CD4-positive, alpha-beta T cell treated with Interleukin-15 for 1 hour (primary cell): ENCODE data around the gene CXorf49B.
"Not testable (repeated sequence)": the region's sequence is repeated elsewhere in the genome, so short reads cannot be mapped to it uniquely, and the experiment has no call there.

Source experiments
- DNase-seq: peaks from one replicate; pipeline ENCODE4 v3.0.0-alpha.2; 2020

The CXorf49B gene

DNA sequence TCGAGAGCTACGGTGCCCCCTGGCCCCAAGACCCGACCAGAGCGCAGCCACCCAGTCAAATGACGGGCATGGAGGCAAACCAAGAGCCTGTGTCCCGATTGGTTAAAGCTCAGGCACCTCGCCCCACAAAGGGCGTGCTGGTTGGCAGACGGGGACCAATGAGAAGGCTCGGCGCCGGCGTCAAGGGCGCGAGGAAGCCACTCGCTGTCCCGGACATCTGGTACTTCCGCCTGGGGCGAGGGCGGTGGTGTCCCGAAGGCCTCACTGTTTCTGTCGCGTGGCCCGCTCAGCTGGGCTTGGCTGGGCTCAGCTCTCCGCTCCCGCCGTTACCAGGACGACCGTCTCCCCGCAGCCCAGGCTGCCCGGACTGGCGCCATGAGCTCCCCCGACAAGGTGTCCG is at the start of gene CXorf49B:
Gene CXorf49B (plus strand): TSS at position 301 of the 400 bp plus-strand sequence. CDS start 75 bp downstream, at position 376.
- not testable (repeated sequence) for DNase-seq

DNA sequence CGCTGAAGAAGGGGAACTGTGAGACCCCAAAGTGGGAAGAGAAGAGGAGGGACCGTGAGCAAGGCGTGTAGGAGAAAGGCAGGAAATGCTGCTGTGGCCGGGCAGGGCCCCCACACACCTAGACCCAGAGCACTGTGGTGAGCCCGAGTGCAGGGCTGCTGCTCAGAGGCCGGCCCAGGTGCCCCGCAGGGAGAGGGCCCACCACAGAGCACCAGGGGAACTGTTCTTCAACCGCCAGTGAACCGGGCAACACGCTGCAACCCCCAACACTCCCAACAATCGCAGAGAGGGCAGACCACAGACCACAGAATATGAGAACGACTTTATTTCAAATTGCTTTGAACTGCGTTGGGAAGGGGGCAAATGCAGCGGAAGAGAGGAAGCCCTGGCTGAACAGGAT is 49.1 kb upstream of the CXorf49B start:
- DNase-seq = not testable (repeated sequence)

DNA sequence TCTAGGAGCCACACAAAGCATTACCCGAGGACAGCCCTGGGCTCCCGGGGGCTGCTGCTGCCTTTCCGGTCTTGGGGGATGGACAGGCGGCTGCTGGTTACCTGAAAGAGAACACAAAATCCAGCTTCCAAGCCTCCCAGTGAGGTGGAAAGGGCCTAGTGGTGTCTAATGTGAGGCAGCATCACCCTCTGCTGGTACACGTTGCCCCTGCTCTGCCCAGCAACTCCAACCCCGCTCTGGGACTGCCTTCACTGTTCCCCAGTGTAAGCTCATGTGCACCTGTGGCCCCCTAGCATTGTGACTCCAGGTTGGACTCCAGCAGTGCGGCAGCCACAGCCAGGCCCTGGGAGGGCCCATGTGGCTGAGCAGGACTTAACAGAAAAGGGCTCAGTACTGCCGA is 47.6 kb upstream of the CXorf49B start:
- DNase-seq = not testable (repeated sequence)

DNA sequence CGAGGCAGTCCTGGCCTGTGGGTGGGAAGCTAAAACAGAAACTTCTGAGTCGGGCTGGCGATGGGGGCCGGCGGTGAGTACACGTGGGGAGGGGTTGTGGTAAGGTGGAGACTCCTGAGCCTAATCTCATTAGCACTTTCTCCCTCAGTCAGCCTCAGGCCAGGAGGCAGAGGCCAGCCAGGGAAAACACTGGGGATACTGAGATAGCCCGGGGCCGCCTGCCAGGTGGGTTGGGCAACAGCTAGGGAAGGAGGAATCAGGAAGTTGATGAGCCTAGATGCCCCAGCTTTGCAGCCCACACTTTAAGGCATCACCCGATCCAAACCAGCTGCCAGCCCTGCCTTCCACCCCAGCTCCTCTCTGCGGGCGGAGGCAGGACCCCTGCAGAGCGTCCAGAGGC is 46.8 kb upstream of the CXorf49B start:
- DNase-seq = not testable (repeated sequence)

DNA sequence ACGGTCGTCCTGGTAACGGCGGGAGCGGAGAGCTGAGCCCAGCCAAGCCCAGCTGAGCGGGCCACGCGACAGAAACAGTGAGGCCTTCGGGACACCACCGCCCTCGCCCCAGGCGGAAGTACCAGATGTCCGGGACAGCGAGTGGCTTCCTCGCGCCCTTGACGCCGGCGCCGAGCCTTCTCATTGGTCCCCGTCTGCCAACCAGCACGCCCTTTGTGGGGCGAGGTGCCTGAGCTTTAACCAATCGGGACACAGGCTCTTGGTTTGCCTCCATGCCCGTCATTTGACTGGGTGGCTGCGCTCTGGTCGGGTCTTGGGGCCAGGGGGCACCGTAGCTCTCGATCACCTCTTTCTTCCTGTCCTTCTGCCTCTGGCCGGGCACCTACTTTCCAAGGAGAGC is 45.0 kb upstream of the CXorf49B start, which contains the start of gene CXorf49:
Gene CXorf49 (minus strand): TSS at position 101 of the 400 bp plus-strand sequence. CDS start 134 bp downstream, outside the sequence.
- not testable (repeated sequence) for DNase-seq

DNA sequence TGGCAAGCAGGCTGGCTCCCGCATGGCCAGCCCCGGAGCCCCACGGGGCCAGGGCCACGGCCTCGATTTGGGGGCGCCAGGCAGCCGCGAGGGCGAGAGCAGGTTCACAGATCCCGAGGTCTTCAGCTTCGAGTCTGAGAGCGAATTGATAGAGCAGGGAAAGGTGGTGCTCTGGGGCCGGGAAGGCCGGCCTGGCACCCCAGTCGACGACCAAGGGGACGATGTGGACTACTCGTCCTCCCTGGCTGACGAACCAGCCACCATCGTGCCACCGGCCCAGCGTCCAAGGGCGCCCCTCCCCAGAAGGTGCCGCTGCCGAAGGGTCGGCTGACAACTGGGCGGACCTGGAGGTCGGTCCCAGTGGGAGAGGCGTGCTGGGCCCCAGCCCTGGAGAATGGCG is 44.0 kb upstream of the CXorf49B start:
- DNase-seq = not testable (repeated sequence)

DNA sequence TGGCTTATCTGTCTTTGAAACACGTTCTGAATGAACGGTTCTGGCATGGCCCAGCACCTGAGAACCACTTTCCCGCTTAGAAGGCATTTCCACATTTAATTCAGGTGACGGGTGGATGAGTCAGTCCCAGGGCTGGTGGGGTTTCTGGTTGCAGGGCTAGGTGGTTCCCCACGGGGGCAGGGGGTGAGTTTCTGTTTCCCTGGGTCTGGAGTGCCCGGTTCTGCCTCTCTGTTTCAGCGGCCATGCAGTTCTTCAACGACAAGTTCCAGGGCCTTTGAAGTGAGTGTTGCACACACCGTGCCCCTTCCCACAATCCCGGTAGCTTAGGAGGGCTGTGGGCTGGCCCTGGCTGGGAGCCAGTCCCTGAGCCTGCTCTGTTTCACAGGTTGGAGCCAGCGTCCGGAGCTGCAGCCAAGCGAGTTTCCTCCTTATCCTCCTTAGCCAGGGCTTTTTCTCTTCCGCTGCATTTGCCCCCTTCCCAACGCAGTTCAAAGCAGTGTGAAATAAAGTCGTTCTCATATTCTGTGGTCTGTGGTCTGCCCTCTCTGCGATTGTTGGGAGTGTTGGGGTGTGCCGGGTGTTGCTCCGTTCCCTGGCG is 42.8 kb upstream of the CXorf49B start:
- DNase-seq = not testable (repeated sequence)

DNA sequence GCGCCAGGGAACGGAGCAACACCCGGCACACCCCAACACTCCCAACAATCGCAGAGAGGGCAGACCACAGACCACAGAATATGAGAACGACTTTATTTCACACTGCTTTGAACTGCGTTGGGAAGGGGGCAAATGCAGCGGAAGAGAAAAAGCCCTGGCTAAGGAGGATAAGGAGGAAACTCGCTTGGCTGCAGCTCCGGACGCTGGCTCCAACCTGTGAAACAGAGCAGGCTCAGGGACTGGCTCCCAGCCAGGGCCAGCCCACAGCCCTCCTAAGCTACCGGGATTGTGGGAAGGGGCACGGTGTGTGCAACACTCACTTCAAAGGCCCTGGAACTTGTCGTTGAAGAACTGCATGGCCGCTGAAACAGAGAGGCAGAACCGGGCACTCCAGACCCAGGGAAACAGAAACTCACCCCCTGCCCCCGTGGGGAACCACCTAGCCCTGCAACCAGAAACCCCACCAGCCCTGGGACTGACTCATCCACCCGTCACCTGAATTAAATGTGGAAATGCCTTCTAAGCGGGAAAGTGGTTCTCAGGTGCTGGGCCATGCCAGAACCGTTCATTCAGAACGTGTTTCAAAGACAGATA is 2.4 kb upstream of the CXorf49B start:
- DNase-seq = not testable (repeated sequence)

DNA sequence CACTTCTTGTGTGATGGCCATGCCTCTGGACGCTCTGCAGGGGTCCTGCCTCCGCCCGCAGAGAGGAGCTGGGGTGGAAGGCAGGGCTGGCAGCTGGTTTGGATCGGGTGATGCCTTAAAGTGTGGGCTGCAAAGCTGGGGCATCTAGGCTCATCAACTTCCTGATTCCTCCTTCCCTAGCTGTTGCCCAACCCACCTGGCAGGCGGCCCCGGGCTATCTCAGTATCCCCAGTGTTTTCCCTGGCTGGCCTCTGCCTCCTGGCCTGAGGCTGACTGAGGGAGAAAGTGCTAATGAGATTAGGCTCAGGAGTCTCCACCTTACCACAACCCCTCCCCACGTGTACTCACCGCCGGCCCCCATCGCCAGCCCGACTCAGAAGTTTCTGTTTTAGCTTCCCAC is 1.7 kb downstream of the CXorf49B start:
- DNase-seq = not testable (repeated sequence)

DNA sequence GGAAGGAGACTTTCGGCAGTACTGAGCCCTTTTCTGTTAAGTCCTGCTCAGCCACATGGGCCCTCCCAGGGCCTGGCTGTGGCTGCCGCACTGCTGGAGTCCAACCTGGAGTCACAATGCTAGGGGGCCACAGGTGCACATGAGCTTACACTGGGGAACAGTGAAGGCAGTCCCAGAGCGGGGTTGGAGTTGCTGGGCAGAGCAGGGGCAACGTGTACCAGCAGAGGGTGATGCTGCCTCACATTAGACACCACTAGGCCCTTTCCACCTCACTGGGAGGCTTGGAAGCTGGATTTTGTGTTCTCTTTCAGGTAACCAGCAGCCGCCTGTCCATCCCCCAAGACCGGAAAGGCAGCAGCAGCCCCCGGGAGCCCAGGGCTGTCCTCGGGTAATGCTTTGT is 2.5 kb downstream of the CXorf49B start:
- DNase-seq = not testable (repeated sequence)

DNA sequence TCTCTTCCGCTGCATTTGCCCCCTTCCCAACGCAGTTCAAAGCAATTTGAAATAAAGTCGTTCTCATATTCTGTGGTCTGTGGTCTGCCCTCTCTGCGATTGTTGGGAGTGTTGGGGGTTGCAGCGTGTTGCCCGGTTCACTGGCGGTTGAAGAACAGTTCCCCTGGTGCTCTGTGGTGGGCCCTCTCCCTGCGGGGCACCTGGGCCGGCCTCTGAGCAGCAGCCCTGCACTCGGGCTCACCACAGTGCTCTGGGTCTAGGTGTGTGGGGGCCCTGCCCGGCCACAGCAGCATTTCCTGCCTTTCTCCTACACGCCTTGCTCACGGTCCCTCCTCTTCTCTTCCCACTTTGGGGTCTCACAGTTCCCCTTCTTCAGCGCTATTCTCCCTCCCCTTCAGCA is 4.0 kb downstream of the CXorf49B start:
- DNase-seq = not testable (repeated sequence)

DNA sequence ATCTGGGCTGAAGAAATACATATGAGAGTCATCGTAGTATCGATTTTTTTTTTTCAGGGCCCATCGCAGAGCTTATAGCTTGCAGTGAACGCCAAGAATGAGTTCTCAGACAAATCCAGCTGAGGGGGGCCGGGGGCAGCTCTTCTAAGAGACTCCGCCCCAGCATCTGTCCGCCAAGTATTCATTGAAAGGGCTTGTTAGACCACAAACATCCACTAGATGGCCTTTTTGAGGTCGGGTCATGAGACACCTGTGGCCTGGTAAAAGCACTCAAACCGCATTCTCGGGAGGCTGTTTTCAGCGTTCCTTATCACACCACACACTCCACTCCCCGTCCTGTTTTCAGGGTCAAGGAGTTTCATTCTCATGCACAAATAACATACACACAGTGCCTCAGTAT is 15.2 kb downstream of the CXorf49B start:
- not testable (repeated sequence) for DNase-seq

DNA sequence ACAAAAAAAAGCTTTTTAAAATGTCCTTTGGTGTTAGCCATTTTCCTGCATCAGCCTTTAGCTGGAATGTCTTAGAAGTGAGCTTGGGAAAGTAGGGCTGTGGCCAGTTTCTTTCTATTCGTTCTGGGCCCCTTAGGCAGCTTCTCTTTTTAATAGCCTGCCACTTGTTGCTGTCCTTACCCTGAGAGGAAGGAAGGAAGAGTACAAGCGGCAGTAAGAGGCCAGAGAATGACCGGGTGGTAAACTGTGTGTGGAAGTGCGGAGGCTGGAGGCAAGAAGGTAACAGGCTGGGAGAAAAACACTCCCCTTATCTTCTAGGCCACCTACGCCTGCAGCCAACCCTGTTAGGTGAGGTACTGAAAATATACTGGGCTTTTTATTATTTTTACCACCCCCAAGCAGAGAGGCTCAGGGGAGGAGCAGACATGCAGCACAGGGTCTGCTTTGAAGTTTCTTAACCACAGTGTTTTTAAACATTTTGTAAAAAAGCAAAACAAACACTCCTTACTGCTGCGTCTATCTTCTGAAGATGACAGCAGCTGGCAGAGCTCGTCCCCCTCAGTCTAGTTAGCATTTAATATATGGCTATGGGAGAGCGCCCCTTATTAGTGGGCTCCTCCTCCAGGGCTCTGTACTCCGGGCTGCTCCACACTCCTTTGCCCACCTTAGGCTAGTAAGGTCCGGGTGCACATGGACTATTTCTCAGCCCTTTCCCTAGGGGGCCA is 19.2 kb downstream of the CXorf49B start:
- DNase-seq = not testable (repeated sequence)

DNA sequence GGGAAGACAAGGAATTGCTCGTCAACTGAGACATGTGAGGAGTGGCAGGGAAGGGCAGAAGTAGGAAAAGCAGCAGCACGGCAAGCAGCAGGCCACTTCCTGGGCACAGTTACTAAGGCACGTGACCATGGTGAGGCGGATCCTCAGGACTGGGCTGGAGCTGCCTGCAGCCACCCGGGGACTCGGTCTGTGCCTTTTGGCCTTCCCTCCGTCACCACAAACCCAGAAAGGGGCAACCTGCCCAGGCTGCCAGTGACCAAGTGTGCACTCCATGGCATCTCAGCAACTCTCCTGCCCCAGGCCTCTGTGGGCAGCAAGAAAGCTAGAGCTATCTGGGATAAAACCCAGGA is 19.8 kb downstream of the CXorf49B start:
- DNase-seq = not testable (repeated sequence)

DNA sequence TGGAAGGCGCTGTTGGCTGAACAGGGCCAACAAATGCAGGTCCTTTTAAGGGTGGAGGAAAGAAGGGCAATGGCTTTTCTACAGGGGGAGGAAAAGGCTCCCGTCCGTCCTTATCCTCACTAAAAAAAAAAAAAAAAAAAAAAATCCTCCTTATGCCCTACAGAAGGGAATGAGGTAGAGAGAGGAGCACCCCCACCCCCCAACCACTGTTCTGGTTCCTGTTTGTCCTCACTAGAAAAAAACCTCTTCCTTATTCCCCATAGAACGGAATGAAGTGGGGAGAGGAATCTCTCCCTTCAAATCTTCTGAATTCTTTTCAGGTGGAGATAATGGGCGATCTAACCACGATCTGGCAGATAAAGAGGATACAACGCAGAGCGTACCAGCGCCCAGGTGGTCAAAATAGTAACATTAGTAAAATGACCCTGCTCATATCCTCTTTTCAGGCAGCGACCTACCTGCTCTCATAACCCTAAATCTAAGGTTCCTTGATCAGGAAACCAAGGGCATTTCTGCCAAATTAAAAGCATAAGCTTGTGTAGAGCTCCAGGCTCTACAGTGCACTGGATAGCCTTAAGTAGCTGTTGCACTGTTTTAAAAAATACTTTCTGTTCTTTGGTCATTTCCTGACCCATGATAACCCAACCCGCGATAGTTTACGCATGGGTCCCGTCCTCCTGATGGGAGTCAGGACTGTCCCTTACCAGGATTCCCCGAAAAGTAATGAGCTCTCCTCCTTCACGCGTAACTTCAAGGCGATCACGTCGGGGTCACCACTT is 20.6 kb downstream of the CXorf49B start:
- DNase-seq = not testable (repeated sequence)

DNA sequence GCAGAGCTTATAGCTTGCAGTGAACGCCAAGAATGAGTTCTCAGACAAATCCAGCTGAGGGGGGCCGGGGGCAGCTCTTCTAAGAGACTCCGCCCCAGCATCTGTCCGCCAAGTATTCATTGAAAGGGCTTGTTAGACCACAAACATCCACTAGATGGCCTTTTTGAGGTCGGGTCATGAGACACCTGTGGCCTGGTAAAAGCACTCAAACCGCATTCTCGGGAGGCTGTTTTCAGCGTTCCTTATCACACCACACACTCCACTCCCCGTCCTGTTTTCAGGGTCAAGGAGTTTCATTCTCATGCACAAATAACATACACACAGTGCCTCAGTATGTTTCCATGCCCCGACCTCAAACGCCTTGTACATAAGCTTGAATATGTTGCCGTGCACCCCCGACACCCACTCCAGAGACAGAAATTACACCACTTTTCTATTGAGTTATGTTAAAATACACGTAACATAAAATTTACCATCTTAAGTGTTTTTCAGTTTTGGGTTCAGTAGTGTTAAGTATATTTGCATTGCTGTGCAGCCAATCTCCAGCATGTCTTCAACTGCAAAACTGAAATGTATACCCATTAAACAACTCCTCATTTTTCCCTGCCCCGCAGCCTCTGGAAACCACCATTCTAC is 21.3 kb downstream of the CXorf49B start:
- not testable (repeated sequence) for DNase-seq

DNA sequence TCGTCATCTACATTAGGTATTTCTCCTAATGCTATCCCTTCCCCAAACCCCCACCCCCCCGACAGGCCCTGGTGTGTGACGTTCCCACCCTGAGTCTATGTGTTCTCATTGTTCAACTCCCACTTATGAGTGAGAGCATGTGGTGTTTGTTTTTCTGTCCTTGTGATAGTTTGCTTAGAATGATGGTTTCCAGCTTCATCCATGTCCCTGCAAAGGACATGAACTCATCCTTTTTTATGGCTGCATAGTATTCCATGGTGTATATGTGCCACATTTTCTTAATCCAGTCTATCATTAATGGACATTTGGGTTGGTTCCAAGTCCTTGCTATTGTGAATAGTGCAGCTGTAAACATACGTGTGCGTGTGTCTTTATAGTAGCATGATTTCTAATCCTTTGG is 43.3 kb downstream of the CXorf49B start:
- not testable (repeated sequence) for DNase-seq

DNA sequence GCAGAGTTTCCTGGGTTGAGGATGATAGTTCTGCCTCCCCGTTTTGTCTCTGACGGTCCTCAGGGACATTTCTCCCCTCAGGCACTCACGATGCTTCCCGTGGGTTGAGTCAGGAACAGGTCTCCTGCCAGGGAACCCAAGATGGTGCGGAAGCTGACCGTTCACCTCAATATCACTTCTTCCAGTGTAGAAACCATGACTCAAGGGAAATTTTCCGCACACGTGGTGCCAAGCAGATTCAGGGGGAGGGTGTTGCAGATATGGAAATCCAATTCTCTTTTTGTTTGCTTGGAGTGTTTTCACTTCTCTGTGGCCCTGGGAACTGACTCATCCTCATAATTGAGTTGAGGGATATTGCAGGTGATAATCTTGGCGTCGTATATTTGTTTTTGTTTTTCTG is 46.7 kb downstream of the CXorf49B start:
- no peak for DNase-seq

DNA sequence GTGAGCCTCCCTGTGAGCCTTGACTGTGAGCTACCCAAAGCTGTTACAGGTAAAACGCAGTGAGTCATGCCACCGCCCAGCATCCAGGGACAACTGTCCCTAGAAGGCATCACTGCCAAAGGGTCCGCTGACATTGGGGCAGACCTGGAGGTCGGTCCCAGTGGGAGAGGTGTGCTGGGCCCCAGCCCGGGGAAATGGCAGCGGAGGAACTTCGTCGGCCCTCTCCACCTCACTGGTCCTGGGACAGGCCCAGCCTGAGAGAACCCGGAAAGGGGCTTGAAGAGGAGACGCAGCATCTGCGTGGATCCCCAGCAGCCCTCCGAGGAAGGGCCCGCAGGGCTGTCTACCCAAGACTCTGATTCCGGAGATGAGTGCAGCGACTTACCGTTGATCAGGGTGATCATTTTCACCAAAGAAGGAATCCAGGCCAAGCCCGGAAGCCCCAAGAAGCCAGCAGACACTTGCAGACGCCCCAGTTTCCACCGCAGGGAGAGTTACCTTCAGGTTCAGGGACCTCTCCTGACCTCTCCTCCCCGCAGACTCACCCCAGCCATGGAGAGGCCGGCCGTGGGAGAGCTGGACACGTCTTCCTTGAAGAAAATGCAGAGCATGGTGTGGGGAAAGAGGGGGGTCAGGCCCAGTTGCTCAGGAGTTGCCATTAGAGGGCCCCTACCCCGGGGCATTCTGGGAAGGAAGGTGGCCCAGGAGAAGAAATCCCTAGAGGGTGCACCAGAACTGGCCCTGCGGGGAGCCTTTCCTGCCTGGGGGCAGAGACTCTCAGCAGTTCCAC is 51.2 kb downstream of the CXorf49B start:
- no peak for DNase-seq

DNA sequence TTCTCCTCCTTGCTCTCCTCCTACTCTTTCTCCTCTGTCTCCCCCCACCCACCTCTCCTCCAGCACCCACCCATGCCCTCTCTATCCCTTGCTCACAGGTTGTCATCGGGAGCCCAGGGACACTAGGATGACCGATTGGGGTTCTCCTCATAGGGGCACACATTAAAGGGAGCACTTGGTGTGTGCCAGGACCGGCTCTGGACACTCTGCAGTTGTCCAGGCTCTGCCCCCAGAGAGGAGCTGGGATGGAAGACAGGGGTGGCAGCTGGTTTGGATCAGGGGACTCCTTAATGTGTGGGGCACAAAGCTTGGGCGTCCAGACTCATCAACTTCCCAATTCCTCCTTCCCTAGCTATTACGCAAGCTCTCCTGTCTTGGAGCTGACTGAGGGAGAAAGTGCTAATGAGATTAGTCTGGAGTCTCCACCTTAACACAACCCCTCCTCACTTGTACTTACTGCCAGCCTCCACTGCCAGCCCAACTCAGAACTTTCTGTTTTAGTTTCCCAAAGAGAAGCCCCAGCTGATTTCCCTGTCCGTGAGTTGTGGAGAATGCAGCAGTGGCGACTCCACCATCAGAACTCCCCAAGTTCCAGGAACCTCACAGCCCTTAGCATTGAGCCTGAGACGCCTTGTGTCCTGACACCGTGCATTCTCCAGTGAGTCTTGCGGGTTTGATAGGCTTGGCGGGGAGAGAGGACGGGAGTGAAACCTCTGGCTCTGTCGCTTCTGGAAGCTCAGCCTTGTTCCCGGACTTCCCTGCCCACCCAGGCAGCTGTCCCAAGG is 52.2 kb downstream of the CXorf49B start:
- no peak for DNase-seq

DNA sequence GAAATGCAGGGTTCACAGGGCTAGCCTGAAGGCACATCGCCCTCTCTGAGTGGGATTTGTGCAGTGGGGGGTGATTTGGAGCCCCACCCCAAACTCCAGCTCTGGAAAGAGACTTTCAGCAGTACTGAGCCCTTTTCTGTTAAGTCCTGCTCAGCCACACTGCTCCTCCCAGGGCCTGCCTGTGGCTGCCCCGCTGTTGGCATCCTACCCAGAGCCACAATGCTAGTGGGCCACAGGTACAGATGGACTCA is 52.7 kb downstream of the CXorf49B start:
- no peak for DNase-seq
